Trophoblast cell (in vitro differentiated cells and primary cell): ENCODE results near the gene TMEM154.

Source experiments
- DNase-seq, 2 donors: peaks; one replicate each; pipeline ENCODE4 v3.0.0-alpha.2; 2016
- H2AFZ ChIP-seq: 2 replicates; pipeline ENCODE4 v1.6.1; 2013; ENCODE audit warnings: low read length, moderate library complexity, mild to moderate bottlenecking; ENCODE audit not compliant: insufficient read depth, poor library complexity
- H2AK5ac ChIP-seq: 2 replicates; pipeline ENCODE4 v1.6.1; 2013; ENCODE audit warnings: mild to moderate bottlenecking, low read length
- H2BK120ac ChIP-seq: 2 replicates; pipeline ENCODE4 v1.6.1; 2013; ENCODE audit warnings: low read length, mild to moderate bottlenecking, moderate library complexity; ENCODE audit not compliant: insufficient read depth, poor library complexity
- H2BK12ac ChIP-seq: 2 replicates; pipeline ENCODE4 v1.6.1; 2013; ENCODE audit warnings: mild to moderate bottlenecking, low read length, moderate library complexity
- H2BK5ac ChIP-seq: 2 replicates; pipeline ENCODE4 v1.6.1; 2013; ENCODE audit warnings: low read length, low read depth, moderate library complexity, mild to moderate bottlenecking; ENCODE audit not compliant: poor library complexity
- H3K14ac ChIP-seq: 2 replicates; pipeline ENCODE4 v1.6.1; 2013; ENCODE audit warnings: mild to moderate bottlenecking, low read length
- H3K18ac ChIP-seq: 2 replicates; pipeline ENCODE4 v1.6.1; 2013; ENCODE audit warnings: mild to moderate bottlenecking, low read length
- H3K23ac ChIP-seq: 2 replicates; pipeline ENCODE4 v1.6.1; 2013; ENCODE audit warnings: low read length
- H3K27ac ChIP-seq: 2 replicates; pipeline ENCODE4 v1.5.1; 2013; ENCODE audit warnings: low read depth, mild to moderate bottlenecking, inconsistent platforms, low read length, moderate library complexity
- H3K27me3 ChIP-seq: 2 replicates; pipeline ENCODE4 v1.6.1; 2013; ENCODE audit warnings: inconsistent platforms, mild to moderate bottlenecking, low read length, moderate library complexity; ENCODE audit not compliant: insufficient read depth
- H3K36me3 ChIP-seq, 2 experiments: 1 replicate in 1 of 2; 2 replicates in 1 of 2; pipeline ENCODE4 v1.6.1; 2013; ENCODE audit warnings: low read length in 2 of 2, mild to moderate bottlenecking in 2 of 2, moderate library complexity in 1 of 2; ENCODE audit not compliant: insufficient read depth in 2 of 2, control insufficient read depth in 1 of 2
- H3K4ac ChIP-seq: 2 replicates; pipeline ENCODE4 v1.6.1; 2013; ENCODE audit warnings: low read depth, mild to moderate bottlenecking, low read length, moderate library complexity
- H3K4me1 ChIP-seq, 2 experiments: 1 replicate in 1 of 2; 2 replicates in 1 of 2; pipeline ENCODE4 v1.6.1; 2013; ENCODE audit warnings: low read length in 2 of 2, mild to moderate bottlenecking in 2 of 2, moderate library complexity in 1 of 2; ENCODE audit not compliant: insufficient read depth in 2 of 2, control insufficient read depth in 1 of 2
- H3K4me2 ChIP-seq: 2 replicates; pipeline ENCODE4 v1.6.1; 2013; ENCODE audit warnings: inconsistent platforms, mild to moderate bottlenecking, low read length, moderate library complexity
- H3K4me3 ChIP-seq: 2 replicates; pipeline ENCODE4 v1.5.1; 2013; ENCODE audit warnings: mild to moderate bottlenecking, low read depth, low read length, inconsistent platforms
- H3K79me1 ChIP-seq: one replicate; pipeline ENCODE4 v1.6.1; 2013; ENCODE audit warnings: low read length
- H3K79me2 ChIP-seq: 2 replicates; pipeline ENCODE4 v1.6.1; 2013; ENCODE audit warnings: low read length, mild to moderate bottlenecking; ENCODE audit not compliant: control insufficient read depth, insufficient read depth, poor library complexity
- H3K9ac ChIP-seq: 2 replicates; pipeline ENCODE4 v1.6.1; 2013; ENCODE audit warnings: mild to moderate bottlenecking, low read length
- H3K9me3 ChIP-seq: 2 replicates; pipeline ENCODE4 v1.6.1; 2013; ENCODE audit warnings: low read depth, mild to moderate bottlenecking, control low read depth, inconsistent platforms, low read length; ENCODE audit not compliant: insufficient read depth
- H4K12ac ChIP-seq: 2 replicates; pipeline ENCODE4 v1.6.1; 2013; ENCODE audit warnings: low read depth, mild to moderate bottlenecking, low read length, moderate library complexity
- H4K8ac ChIP-seq: 2 replicates; pipeline ENCODE4 v1.6.1; 2013; ENCODE audit warnings: low read depth, mild to moderate bottlenecking, low read length, moderate library complexity
- H4K91ac ChIP-seq: one replicate; pipeline ENCODE4 v1.6.1; 2013; ENCODE audit warnings: low read depth, mild to moderate bottlenecking, low read length, moderate library complexity
- WGBS: extraction: QIAGEN DNeasy Blood & Tissue Kit; methylation state at CpG from one replicate; pipeline ENCODE4 v1.1.7; 2013; ENCODE audit warnings: missing lambda C conversion rate; ENCODE audit not compliant: insufficient read length, insufficient coverage; ENCODE audit errors: extremely low coverage; 5-methylcytosine and 5-hydroxymethylcytosine counted together

TMEM154 gene

GRCh38 chr4:152587127-152587526 is 92.7 kb downstream of the TMEM154 start:
- Histone ChIP-seq H3K4me3 (no peak overlapping the region), H3K18ac (no peak overlapping the region), H3K4ac (no peak overlapping the region), H3K79me2 (no peaks in the 10 kb centered on the region), H2AFZ (no peak overlapping the region), H3K14ac (no peak overlapping the region), H3K9ac (no peak overlapping the region), H4K12ac (no peak overlapping the region), H3K9me3 (peaks cover 4% of the 10 kb centered on the region), H3K4me2 (no peak overlapping the region), H2BK120ac (no peak overlapping the region), H3K4me1 (peaks cover 0 to 4% of the 10 kb centered on the region in 2 experiments), H3K27ac (no peak overlapping the region), H2BK12ac (no peak overlapping the region), H3K36me3 (no peaks in the 10 kb centered on the region), H3K79me1 (no peaks in the 10 kb centered on the region), H2AK5ac (no peak overlapping the region), H3K23ac (no peak overlapping the region), H4K8ac (no peak overlapping the region), H2BK5ac (no peak overlapping the region), H3K27me3 (no peaks in the 10 kb centered on the region), H4K91ac (no peak overlapping the region)
- WGBS, result no CpG with 5 or more reads among the region's 3 CpGs
- no peak for DNase-seq

- H3K4me3 ChIP-seq, result no peak overlapping the region
- H3K79me2 ChIP-seq, result no peaks in the 10 kb centered on the region
- H4K91ac ChIP-seq, result no peak overlapping the region
- H3K4me2 ChIP-seq, result no peak overlapping the region
- H2BK12ac ChIP-seq, result no peak overlapping the region
- H3K23ac ChIP-seq, result no peak overlapping the region
- H4K8ac ChIP-seq, result no peak overlapping the region
- H3K79me1 ChIP-seq, result no peaks in the 10 kb centered on the region
- peaks cover 4% of the 10 kb centered on the region for H3K9me3 ChIP-seq
- H3K14ac ChIP-seq, result no peak overlapping the region
- no peaks in the 10 kb centered on the region for H3K36me3 ChIP-seq
- H2AK5ac ChIP-seq, result no peak overlapping the region
- H3K27me3 ChIP-seq, result no peaks in the 10 kb centered on the region
- H3K4me1 ChIP-seq, result peaks cover 0 to 4% of the 10 kb centered on the region in 2 experiments
- H3K9ac ChIP-seq, result no peak overlapping the region
- DNase-seq, result no peak
- H3K18ac ChIP-seq, result no peak overlapping the region
- H2AFZ ChIP-seq, result no peak overlapping the region
- no CpG with 5 or more reads among the region's 2 CpGs for WGBS
- no peak overlapping the region for H3K4ac ChIP-seq
- no peak overlapping the region for H2BK120ac ChIP-seq
- no peak overlapping the region for H3K27ac ChIP-seq
- H4K12ac ChIP-seq, result no peak overlapping the region
- H2BK5ac ChIP-seq, result no peak overlapping the region
These were observed 93.1 kb downstream of the TMEM154 start for GRCh38 chr4:152586668-152587067.

- no peaks in the 10 kb centered on the region for H3K27me3 ChIP-seq
- peaks cover 4% of the 10 kb centered on the region for H3K9me3 ChIP-seq
- no CpG with 5 or more reads among the region's 7 CpGs for WGBS
- H4K91ac ChIP-seq, result no peak overlapping the region
- DNase-seq, result no peak
- H2BK12ac ChIP-seq, result no peak overlapping the region
- no peak overlapping the region for H3K18ac ChIP-seq
- peaks cover 0 to under 1% of the 10 kb centered on the region in 2 experiments for H3K4me1 ChIP-seq
- no peak overlapping the region for H3K4me3 ChIP-seq
- no peak overlapping the region for H3K23ac ChIP-seq
- H3K14ac ChIP-seq, result no peak overlapping the region
- H4K12ac ChIP-seq, result no peak overlapping the region
- no peak overlapping the region for H3K9ac ChIP-seq
- no peaks in the 10 kb centered on the region for H3K79me2 ChIP-seq
- no peak overlapping the region for H3K4me2 ChIP-seq
- H3K36me3 ChIP-seq, result no peaks in the 10 kb centered on the region
- H3K79me1 ChIP-seq, result no peaks in the 10 kb centered on the region
- no peak overlapping the region for H2AK5ac ChIP-seq
- H3K27ac ChIP-seq, result no peak overlapping the region
- no peak overlapping the region for H2BK5ac ChIP-seq
- H2BK120ac ChIP-seq, result no peak overlapping the region
- no peak overlapping the region for H2AFZ ChIP-seq
- no peak overlapping the region for H3K4ac ChIP-seq
- no peak overlapping the region for H4K8ac ChIP-seq
These were observed 94.8 kb downstream of the TMEM154 start for GRCh38 chr4:152585023-152585441.

DNA sequence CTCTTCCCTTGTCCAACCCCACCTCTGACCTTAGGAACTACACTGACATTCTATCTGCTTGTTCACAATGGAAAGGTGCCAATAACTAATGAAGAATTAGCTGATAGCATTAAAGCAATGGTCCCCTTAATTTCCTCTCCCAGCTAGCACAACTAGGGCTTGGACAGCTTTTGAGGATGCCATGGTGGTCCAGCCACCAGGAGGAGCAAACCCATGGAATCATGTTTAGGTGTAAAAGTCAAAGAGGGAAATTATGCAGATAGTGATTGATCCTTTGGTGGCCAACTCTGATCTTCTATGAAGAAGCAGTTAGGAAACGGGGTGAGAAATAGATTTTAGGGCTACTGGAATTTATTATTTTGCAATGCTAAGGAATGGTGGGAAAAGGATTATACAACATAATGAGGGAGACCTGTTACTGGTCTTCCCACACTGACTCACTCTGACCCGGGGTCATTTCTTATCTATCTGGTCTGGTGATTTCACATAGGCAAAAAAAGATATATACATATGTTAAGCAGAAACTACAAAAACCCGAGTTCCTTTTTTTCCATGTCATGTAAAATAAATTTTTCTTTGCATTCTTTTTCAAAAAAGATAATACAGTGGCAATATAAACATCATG is 98.1 kb downstream of the TMEM154 start:
- Histone ChIP-seq H3K4me3 (no peak overlapping the region), H3K9me3 (no peaks in the 10 kb centered on the region), H3K18ac (no peak overlapping the region), H3K9ac (no peak overlapping the region), H3K4ac (no peak overlapping the region), H2BK5ac (no peak overlapping the region), H3K36me3 (no peaks in the 10 kb centered on the region), H2AFZ (no peak overlapping the region), H2AK5ac (no peak overlapping the region), H4K12ac (no peak overlapping the region), H3K4me1 (no peaks in the 10 kb centered on the region), H2BK120ac (no peak overlapping the region), H3K79me2 (no peaks in the 10 kb centered on the region), H3K27me3 (no peaks in the 10 kb centered on the region), H3K23ac (no peak overlapping the region), H3K4me2 (no peak overlapping the region), H2BK12ac (no peak overlapping the region), H3K14ac (no peak overlapping the region), H3K27ac (no peak overlapping the region), H4K91ac (no peak overlapping the region), H4K8ac (no peak overlapping the region), H3K79me1 (no peaks in the 10 kb centered on the region)
- peak in 1 of 2 donors; percentile 18 for DNase-seq
- no CpG with 5 or more reads among the region's 3 CpGs for WGBS
